BJ (cell line): Measurements from ENCODE around the gene THEM4. TPM values are rescaled to one million over a fixed set of nuclear protein-coding genes. Genes with fewer than 3 reads are reported as not detected.

Source experiments
- CTCF ChIA-PET: fragments of 350-600 bp; formaldehyde crosslinking; extraction: SDS; loops from one replicate; lab custom pipeline; 2021; ENCODE audit warnings: antibody characterized with exemption, inconsistent platforms; lab: Yijun Ruan, JAX
- POLR2A ChIA-PET: fragments of 300-600 bp; sonication (Branson Sonifier 250); formaldehyde crosslinking; extraction: SDS; loops from one replicate; lab custom pipeline; 2021; ENCODE audit warnings: antibody characterized with exemption; lab: Charles Lee
- DNase-seq: peaks from one replicate; pipeline ENCODE4 v3.0.0-alpha.2; 2011; ENCODE audit warnings: low read depth
- H3K27me3 ChIP-seq: 2 replicates; pipeline ENCODE4 v1.6.0; 2011; ENCODE audit warnings: low read length; ENCODE audit not compliant: control insufficient read depth, insufficient read depth
- H3K36me3 ChIP-seq: 2 replicates; pipeline ENCODE4 v1.5.1; 2011; ENCODE audit warnings: low read length; ENCODE audit not compliant: control insufficient read depth, insufficient read depth
- H3K4me3 ChIP-seq: 2 replicates; pipeline ENCODE4 v1.5.1; 2011; ENCODE audit warnings: low read depth, mild to moderate bottlenecking, control low read depth, low read length
- polyA plus RNA-seq: library from polyadenylated mRNA; depleted of rRNA; stranded (reverse); fragments of >200 nt; gene quantifications from 2 replicates; pipeline ENCODE4 v1.2.3, GENCODE V29; 2011; rRNA removed
- small RNA-seq: library from RNA; depleted of rRNA; stranded (forward); fragments of <200 nt; gene quantifications from one replicate; pipeline ENCODE3, GENCODE V24; 2012; ENCODE audit warnings: low replicate concordance, low read depth; ENCODE audit not compliant: insufficient read length
- TF ChIP-seq, protein P1 (sequence below): IDR thresholded peaks from 2 replicates; pipeline ENCODE4 v1.5.1; 2011; ENCODE audit warnings: low read depth, mild to moderate bottlenecking, control low read depth, inconsistent platforms, low read length, moderate library complexity; ENCODE audit not compliant: insufficient read depth

The THEM4 gene
- polyA plus RNA-seq, 1 experiment: 11.7 TPM

DNA sequence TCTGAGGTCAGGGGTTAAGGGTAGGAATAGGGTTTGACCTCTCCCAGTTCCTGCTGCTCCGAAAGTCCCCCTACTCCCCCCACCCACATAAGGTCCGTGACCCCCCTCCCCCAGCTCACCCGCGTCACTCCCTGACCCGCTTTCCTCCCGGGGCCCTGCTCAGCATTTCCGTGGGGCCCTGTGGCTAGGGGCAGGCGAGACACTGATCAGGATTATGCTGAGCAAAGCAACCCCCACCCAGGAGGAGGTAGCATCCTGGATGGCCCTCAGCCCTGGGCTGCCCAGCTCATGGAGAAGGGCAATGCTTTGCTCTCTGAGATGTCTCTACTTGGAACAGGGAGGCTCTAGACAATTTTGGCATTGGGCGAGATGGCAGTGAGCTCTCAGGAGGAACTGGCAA lies 81.5 kb downstream of the THEM4 start:
- CTCF ChIA-PET: no interaction called here
- H3K27me3 ChIP-seq: peaks cover 20% of the 10 kb centered on the region
- POLR2A ChIA-PET: no interaction called here
- no peak overlapping the region for H3K4me3 ChIP-seq
- no peak for DNase-seq
- TF ChIP-seq, protein P1, sequence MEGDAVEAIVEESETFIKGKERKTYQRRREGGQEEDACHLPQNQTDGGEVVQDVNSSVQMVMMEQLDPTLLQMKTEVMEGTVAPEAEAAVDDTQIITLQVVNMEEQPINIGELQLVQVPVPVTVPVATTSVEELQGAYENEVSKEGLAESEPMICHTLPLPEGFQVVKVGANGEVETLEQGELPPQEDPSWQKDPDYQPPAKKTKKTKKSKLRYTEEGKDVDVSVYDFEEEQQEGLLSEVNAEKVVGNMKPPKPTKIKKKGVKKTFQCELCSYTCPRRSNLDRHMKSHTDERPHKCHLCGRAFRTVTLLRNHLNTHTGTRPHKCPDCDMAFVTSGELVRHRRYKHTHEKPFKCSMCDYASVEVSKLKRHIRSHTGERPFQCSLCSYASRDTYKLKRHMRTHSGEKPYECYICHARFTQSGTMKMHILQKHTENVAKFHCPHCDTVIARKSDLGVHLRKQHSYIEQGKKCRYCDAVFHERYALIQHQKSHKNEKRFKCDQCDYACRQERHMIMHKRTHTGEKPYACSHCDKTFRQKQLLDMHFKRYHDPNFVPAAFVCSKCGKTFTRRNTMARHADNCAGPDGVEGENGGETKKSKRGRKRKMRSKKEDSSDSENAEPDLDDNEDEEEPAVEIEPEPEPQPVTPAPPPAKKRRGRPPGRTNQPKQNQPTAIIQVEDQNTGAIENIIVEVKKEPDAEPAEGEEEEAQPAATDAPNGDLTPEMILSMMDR: no peak
- H3K36me3 ChIP-seq: no peaks in the 10 kb centered on the region

DNA sequence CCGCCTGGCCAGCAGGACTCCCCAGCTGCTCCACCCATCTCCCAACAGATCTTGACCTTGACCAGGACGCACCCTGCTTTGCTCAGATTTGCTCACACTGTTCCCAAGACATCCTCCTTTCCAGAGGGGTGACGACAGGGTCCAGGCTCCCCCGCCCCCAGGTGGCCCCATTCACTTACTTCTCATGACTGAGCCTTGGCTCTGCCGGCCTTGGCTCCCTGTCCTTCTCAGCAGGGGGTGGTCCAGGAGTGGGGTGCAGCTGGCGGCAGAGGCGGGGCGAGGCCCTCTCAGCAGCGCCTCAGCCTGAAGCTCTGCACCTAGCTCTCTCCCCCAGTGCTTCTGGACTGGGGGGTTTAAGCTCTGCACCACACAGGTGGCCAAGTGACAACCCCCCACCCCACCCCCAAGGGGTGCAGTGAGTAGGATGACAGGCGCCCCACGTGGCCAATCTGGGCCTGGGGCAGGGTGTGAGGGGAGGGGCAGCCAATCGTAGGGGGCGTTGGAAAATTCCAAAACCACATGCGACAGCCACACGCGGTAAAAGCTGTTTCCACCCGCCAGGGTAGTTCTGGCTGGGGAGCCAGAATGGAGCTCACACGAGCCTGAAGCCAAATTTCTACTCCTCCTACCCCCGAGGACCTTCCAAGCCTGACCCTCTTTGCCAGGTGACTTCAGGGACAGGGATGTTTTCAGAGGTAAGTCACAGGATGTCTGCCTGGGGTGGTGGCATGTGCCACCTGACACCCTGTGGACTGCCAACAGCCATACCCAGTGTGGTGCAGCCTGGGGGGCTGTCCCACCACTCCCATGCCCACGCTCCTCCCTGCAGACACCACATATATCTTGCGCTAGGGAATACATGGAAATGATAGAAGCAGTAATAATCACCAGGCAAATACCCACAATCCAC lies 83.3 kb downstream of the THEM4 start:
- CTCF ChIA-PET: no interaction called here
- H3K36me3 ChIP-seq: no peaks in the 10 kb centered on the region
- POLR2A ChIA-PET: no interaction called here
- no peak overlapping the region for H3K4me3 ChIP-seq
- DNase-seq: no peak
- TF ChIP-seq, protein P1: no peak
- peaks cover 21% of the 10 kb centered on the region for H3K27me3 ChIP-seq

GRCh38 chr1:151825204-151825603 lies 84.1 kb downstream of the THEM4 start:
- POLR2A ChIA-PET: no interaction called here

More at GRCh38 chr1:151825204-151825603, 84.1 kb downstream of the THEM4 start:
- CTCF ChIA-PET: no interaction called here
- H3K36me3 ChIP-seq: no peaks in the 10 kb centered on the region
- no peak for DNase-seq
- no peak overlapping the region for H3K4me3 ChIP-seq
- TF ChIP-seq, protein P1: no peak
- H3K27me3 ChIP-seq: peaks cover 21% of the 10 kb centered on the region

Small RNA genes lying within 50 kb of the gene (small RNA-seq; reads per million reads assigned to genes)
- not detected for gene RF00019

Other genes starting within 250 kb of the THEM4 start
- gene CELF3, start 192.7 kb downstream of the THEM4 start, polyA plus RNA-seq: not detected in 2 replicates
- not detected in 2 replicates for gene RIIAD1, start 188.0 kb downstream of the THEM4 start, polyA plus RNA-seq
- 89.6 and 105 TPM in 2 replicates for gene MRPL9, start 146.0 kb downstream of the THEM4 start, polyA plus RNA-seq
- 1.1 and 1.6 TPM in 2 replicates for gene TDRKH, start 119.0 kb downstream of the THEM4 start, polyA plus RNA-seq
- gene LINGO4, start 104.1 kb downstream of the THEM4 start, polyA plus RNA-seq: not detected in 2 replicates
- not detected in 2 replicates for gene RORC, start 77.7 kb downstream of the THEM4 start, polyA plus RNA-seq
- gene C2CD4D, start 69.7 kb downstream of the THEM4 start, polyA plus RNA-seq: not detected in 2 replicates
- not detected in 2 replicates for gene THEM5, start 55.8 kb downstream of the THEM4 start, polyA plus RNA-seq
- gene S100A10, start 84.3 kb upstream of the THEM4 start, polyA plus RNA-seq: 40.3 and 88.4 TPM in 2 replicates
- 1,269 and 1,278 TPM in 2 replicates for gene S100A11, start 127.5 kb upstream of the THEM4 start, polyA plus RNA-seq
- not detected in 2 replicates for gene TCHHL1, start 179.6 kb upstream of the THEM4 start, polyA plus RNA-seq
- not detected in 2 replicates for gene TCHH, start 205.9 kb upstream of the THEM4 start, polyA plus RNA-seq
- gene RPTN, start 249.7 kb upstream of the THEM4 start, polyA plus RNA-seq: not detected in 2 replicates